HL-60 (cell line): Measurements from ENCODE around the gene TXNL4B.

ENCODE experiments used
- CTCF ChIP-seq: IDR thresholded peaks from one replicate; pipeline ENCODE4 v1.5.1; 2011; ENCODE audit warnings: low read length, control low read depth, inconsistent platforms; ENCODE audit not compliant: insufficient read depth
- GABPA ChIP-seq: IDR thresholded peaks from 2 replicates; pipeline ENCODE4 v1.6.1; 2012; ENCODE audit warnings: low read depth
- POLR2AphosphoS5 ChIP-seq: IDR thresholded peaks from 2 replicates; pipeline ENCODE4 v1.6.1; 2012; ENCODE audit warnings: low read depth
- REST ChIP-seq: IDR thresholded peaks from 2 replicates; pipeline ENCODE4 v1.6.1; 2012; ENCODE audit warnings: low read depth; ENCODE audit not compliant: insufficient replicate concordance
- SPI1 ChIP-seq: IDR thresholded peaks from 2 replicates; pipeline ENCODE4 v1.6.1; 2012; ENCODE audit warnings: low read depth, mild to moderate bottlenecking, borderline replicate concordance

DNA sequence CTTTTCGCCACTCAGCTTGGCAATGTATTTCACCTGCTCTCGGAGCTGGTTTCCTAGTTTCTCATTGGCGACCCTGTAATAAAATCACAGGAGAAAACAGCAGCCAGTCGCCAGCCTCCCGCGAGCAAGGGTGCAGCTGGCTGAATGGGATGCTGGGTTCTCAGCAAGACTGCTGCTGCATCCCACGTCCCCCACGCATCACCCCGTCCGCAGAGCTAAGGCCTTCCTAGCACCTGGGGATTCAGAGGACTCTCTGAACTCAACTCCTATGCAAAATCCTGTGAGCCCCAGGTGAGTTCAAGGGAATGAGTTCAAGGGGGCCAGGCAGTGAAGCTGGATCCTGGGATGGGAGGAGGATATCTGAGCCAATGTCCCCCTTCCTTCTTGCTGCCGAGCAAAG lies 29.5 kb upstream of the TXNL4B start:
- TF ChIP-seq CTCF (no peak), SPI1 (no peak), GABPA (no peak), REST (no peak), POLR2AphosphoS5 (no peak)
